Mucosa of rectum (tissue), 2 donors: ENCODE data around the gene NRCAM.
"Not testable (repeated sequence)": the region's sequence is repeated elsewhere in the genome, so short reads cannot be mapped to it uniquely, and the experiment has no call there.

Experiments used
- H3K27ac ChIP-seq, 2 donors: one replicate each; pipeline ENCODE4 v1.7.0; 2013; ENCODE audit warnings: inconsistent platforms in 2 of 2, low read depth in 2 of 2, low read length in 2 of 2
- H3K27me3 ChIP-seq, 2 donors: one replicate each; pipeline ENCODE4 v1.7.0; 2013; ENCODE audit warnings: low read length in 2 of 2; ENCODE audit not compliant: control insufficient read depth in 2 of 2, insufficient read depth in 2 of 2
- H3K36me3 ChIP-seq, 2 donors: one replicate each; pipeline ENCODE4 v1.7.0; 2013; ENCODE audit warnings: low read length in 2 of 2; ENCODE audit not compliant: control insufficient read depth in 2 of 2, insufficient read depth in 2 of 2
- H3K4me1 ChIP-seq, 2 donors: one replicate each; pipeline ENCODE4 v1.7.0; 2013; ENCODE audit warnings: low read length in 2 of 2, mild to moderate bottlenecking in 1 of 2; ENCODE audit not compliant: control insufficient read depth in 2 of 2, insufficient read depth in 2 of 2
- H3K4me3 ChIP-seq, 2 donors: one replicate each; pipeline ENCODE4 v1.7.0; 2013; ENCODE audit warnings: low read length in 2 of 2
- H3K9ac ChIP-seq, 2 donors: one replicate each; pipeline ENCODE4 v1.7.0; 2013; ENCODE audit warnings: low read length in 2 of 2, low read depth in 1 of 2, mild to moderate bottlenecking in 1 of 2
- H3K9me3 ChIP-seq, 2 donors: one replicate each; pipeline ENCODE4 v1.7.0; 2013; ENCODE audit warnings: low read length in 2 of 2; ENCODE audit not compliant: control insufficient read depth in 2 of 2
- donor health status: healthy.
- donor health status: Normal muscosa, but diverticular disease.

NRCAM gene

GRCh38 chr7:108404509-108405420 lies 51.5 kb downstream of the NRCAM start:
- no peak overlapping the region for H3K4me3 ChIP-seq
- no peaks in the 10 kb centered on the region for H3K9me3 ChIP-seq
- H3K27ac ChIP-seq, result no peak overlapping the region
- no peaks in the 10 kb centered on the region for H3K36me3 ChIP-seq
- no peak overlapping the region for H3K9ac ChIP-seq
- H3K27me3 ChIP-seq, result no peaks in the 10 kb centered on the region
- H3K4me1 ChIP-seq, result no peaks in the 10 kb centered on the region

GRCh38 chr7:108403597-108404217 lies 52.5 kb downstream of the NRCAM start:
- no peak overlapping the region for H3K9ac ChIP-seq
- no peaks in the 10 kb centered on the region for H3K9me3 ChIP-seq
- no peaks in the 10 kb centered on the region for H3K4me1 ChIP-seq
- no peak overlapping the region for H3K27ac ChIP-seq
- no peaks in the 10 kb centered on the region for H3K27me3 ChIP-seq
- H3K36me3 ChIP-seq, result no peaks in the 10 kb centered on the region
- H3K4me3 ChIP-seq, result no peak overlapping the region

DNA sequence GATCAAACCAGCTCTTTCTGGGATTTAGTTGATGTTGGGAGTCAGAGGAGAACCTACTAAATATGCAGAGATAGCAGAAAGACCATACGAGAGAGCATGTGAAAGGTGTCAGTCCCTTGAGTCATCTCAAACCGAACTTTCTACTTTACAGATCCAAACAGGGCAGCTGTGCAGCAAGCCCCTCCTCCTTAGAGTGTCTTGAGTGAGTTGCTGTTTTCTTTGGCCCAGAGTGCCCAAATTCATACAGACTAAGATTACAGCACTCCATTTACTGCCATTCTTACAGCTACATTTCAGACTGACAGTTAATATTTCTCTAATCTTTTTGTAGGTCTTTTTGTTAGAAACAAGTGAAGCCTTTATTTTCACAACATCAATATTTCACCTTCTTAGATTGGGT lies 53.4 kb downstream of the NRCAM start:
- no peak overlapping the region for H3K27ac ChIP-seq
- H3K27me3 ChIP-seq, result no peaks in the 10 kb centered on the region
- H3K36me3 ChIP-seq, result no peaks in the 10 kb centered on the region
- H3K9me3 ChIP-seq, result no peaks in the 10 kb centered on the region
- H3K4me1 ChIP-seq, result no peaks in the 10 kb centered on the region
- H3K4me3 ChIP-seq, result no peak overlapping the region
- no peak overlapping the region for H3K9ac ChIP-seq

GRCh38 chr7:108396080-108396479 lies 60.2 kb downstream of the NRCAM start:
- Histone ChIP-seq H3K4me3 (no peak overlapping the region), H3K9me3 (no peaks in the 10 kb centered on the region), H3K4me1 (no peaks in the 10 kb centered on the region), H3K27me3 (no peaks in the 10 kb centered on the region), H3K9ac (no peak overlapping the region), H3K36me3 (no peaks in the 10 kb centered on the region), H3K27ac (no peak overlapping the region)

DNA sequence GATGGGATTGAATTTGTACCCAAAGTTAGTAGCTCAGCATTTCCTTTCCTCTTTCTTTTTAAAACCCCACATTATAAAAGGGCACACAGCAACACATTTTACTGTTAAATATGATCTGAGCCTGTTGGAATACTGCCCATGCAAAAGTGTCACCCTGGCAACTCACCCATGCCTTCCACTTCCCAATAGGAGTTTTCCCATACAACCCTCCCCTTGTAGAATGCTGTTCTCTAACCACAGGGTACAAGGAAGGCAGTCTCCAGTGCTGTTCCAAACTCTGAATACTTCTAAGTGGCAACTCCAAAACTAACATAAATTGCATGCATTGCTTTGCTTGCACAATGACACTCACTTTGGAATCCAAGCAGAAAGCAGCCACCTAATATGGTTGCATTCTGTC lies 60.8 kb downstream of the NRCAM start:
- Histone ChIP-seq H3K9me3 (no peaks in the 10 kb centered on the region), H3K4me3 (no peak overlapping the region), H3K27me3 (no peaks in the 10 kb centered on the region), H3K9ac (no peak overlapping the region), H3K36me3 (no peaks in the 10 kb centered on the region), H3K4me1 (no peaks in the 10 kb centered on the region), H3K27ac (no peak overlapping the region)

DNA sequence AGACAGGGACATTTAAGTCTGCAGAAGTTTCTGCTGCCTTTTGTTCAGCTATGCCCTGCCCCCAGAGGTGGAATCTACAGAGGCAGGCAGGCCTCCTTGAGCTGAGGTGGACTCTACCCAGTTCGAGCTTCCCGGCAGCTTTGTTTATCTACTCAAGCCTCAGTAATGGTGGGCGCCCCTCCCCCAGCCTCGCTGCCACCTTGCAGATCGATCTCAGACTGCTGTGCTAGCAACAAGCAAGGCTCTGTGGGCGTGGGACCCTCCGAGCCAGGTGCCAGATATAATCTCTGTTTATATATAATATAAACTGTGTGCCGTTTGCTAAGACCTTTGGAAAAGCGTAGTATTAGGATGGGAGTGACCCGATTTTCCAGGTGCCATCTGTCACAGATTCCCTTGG lies 63.1 kb downstream of the NRCAM start:
- H3K27ac ChIP-seq, H3K9me3 ChIP-seq, H3K4me3 ChIP-seq, H3K36me3 ChIP-seq, H3K27me3 ChIP-seq, H3K9ac ChIP-seq, H3K4me1 ChIP-seq: not testable (repeated sequence)

DNA sequence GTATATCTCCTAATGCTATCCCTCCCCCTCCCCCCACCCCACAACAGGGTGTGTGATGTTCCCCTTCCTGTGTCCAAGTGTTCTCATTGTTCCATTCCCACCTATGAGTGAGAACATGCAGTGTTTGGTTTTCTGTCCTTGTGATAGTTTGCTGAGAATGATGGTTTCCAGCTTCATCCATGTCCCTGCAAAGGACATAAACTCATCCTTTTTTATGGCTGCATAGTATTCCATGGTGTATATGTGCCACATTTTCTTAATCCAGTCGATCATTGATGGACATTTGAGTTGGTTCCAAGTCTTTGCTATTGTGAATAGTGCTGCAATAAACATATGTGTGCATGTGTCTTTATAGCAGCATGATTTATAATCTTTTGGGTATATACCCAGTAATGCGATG lies 68.5 kb downstream of the NRCAM start:
- H3K36me3 ChIP-seq, H3K27ac ChIP-seq, H3K9ac ChIP-seq, H3K27me3 ChIP-seq, H3K4me3 ChIP-seq, H3K9me3 ChIP-seq, H3K4me1 ChIP-seq: not testable (repeated sequence)

DNA sequence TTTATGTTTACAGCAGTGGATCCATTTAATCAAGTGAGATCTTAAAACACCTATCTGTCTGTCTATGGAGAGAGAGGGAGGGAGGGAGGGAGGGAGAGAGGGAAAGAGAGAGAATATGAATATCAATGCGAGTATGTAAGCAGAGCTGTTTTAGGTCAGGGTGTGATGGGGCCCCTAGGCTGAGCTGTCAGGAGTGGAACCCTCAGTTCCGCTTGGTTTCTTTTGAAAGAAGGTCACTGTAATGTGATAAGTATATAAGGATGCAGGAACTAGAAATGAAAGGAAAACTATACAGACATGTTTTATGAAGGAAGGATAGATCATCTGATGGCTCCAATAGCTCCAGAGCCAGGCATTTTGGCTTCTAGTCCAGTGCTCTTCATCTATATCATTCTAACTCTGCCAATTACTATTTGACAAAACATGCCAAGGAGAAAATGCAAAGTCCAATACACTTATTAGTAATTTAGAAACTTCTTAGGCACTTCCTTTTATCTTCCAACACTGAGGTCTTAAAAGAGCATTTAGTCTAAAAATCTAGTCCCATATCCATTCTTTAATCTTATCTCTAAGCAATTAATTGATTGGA lies 70.3 kb downstream of the NRCAM start:
- H3K4me1 ChIP-seq, result no peaks in the 10 kb centered on the region
- no peaks in the 10 kb centered on the region for H3K27me3 ChIP-seq
- H3K4me3 ChIP-seq, result no peak overlapping the region
- H3K9ac ChIP-seq, result no peak overlapping the region
- H3K27ac ChIP-seq, result no peak overlapping the region
- H3K36me3 ChIP-seq, result no peaks in the 10 kb centered on the region
- no peaks in the 10 kb centered on the region for H3K9me3 ChIP-seq

DNA sequence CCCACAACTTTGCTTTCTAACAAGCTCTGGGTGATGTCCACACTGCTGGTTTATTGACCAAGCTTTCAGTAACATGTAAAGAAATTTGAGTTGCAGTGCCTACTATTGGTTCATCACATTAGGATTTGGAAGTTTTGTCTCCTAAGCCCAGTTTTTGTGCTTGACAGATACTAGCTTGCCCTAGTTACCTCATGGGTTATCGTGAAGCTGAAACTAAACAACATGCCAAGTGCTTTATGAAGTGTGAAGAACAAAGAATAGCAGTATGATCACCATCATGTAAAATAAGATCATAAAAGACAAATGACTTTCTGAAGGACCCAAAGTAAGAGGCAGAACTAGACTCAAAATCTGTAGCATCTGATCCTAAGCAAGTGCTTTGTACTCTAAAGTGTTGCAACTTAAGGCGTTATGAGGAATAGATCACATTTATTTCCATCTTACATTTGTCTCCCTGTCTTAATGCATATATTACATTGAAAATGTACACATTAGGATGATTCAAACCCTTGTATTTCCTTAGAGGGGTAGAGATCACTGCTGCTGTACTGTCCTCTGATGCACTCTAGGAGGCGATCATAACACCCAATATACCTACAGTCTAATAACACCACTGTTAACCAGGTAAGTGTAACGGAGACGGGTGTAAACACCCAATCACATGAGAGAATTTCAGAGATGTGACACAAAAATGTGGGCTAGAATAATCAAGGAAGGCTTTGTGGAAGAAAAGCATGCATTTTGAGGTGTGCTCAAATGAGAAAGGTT lies 71.3 kb downstream of the NRCAM start:
- H3K4me1 ChIP-seq, result no peaks in the 10 kb centered on the region
- no peaks in the 10 kb centered on the region for H3K36me3 ChIP-seq
- H3K4me3 ChIP-seq, result no peak overlapping the region
- H3K9ac ChIP-seq, result no peak overlapping the region
- no peaks in the 10 kb centered on the region for H3K9me3 ChIP-seq
- H3K27ac ChIP-seq, result no peak overlapping the region
- H3K27me3 ChIP-seq, result no peaks in the 10 kb centered on the region

GRCh38 chr7:108382932-108383331 lies 73.3 kb downstream of the NRCAM start:
- H3K27ac ChIP-seq, result no peak overlapping the region
- H3K9ac ChIP-seq, result no peak overlapping the region
- no peaks in the 10 kb centered on the region for H3K4me1 ChIP-seq
- H3K27me3 ChIP-seq, result no peaks in the 10 kb centered on the region
- H3K36me3 ChIP-seq, result no peaks in the 10 kb centered on the region
- H3K9me3 ChIP-seq, result no peaks in the 10 kb centered on the region
- no peak overlapping the region for H3K4me3 ChIP-seq
